ENCODE measurements around the gene ADCYAP1R1.

ADCYAP1R1 gene

DNA sequence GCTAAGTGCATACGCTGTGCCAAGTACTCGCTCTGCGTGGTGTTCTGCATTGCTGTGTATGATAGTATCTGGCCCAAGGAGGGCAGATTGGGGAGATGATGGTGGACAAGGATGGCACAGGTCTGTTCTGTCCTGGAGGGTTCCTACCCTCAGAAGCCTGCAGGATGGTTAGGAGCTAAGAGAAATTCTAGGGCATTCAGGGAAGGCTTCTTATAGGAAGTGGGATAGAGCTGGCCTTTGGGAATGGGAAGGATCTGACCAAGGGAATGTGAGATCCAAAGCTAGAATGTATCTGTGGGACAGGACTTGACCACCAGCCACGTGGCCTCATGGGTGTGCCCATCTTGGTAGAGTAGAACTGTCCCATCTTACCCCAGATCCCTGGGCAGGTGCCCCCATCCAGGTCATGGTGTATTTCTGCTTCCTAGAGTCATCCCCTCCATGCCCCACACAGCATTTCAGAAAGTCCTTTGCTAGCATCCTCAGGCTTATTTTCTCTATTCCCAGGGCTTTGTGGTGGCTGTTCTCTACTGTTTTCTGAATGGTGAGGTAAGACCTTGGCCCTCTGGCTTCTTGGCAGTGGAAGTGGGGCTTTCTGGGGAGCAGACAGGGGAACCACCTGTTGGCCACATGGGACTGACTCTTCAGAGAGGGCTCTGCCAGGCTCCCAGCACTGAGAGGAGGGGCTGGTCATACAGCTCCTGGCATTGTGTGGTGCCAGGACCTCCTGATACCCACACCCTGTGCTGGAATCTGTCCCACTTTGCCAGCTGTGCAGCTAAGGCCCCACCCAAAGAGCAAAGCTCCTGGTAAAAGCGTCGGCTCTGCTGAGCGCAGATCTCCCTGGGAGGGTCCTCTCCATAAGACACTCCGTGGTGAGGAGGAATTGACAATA lies 52.5 kb downstream of the ADCYAP1R1 start:
- no peak for DNase-seq (ENCODE audit: low read depth in 2 of 3, low spot score in 2 of 3)

DNA sequence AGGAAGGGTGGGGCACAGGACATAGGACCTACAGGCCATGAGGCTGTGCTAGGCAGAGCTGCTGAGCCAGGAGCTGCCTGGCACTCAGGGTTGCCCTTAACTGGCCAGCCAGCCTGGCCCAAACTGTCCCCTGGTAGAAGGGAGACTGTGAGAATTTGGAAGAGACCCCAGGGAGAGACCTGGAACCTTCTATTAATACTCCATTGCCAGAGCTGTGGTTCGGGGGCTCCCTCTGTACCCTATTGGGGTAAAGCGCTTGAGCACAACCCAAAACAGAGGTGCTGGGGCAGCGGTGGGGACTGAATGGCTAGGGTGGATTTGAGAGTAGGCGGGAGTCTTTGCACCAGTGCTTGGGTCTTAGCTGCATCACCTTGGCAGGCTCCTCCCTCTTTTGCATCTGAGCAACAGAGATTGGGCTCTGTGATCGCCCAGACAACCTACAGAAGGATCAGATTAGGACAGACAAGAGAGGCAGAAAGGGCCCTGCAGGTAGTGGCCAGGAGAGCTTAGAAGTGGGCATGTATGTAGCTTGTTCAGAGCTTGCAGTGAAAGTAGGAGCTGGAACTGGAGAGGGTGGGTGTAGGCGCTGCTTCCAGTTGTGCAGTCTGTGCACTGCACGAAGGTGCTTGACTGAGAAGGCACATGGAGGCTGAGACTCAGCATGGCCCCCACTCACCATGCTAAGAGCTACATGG lies 53.3 kb downstream of the ADCYAP1R1 start:
- DNase-seq (ENCODE audit: low read depth in 2 of 3, low spot score in 2 of 3): no peak

DNA sequence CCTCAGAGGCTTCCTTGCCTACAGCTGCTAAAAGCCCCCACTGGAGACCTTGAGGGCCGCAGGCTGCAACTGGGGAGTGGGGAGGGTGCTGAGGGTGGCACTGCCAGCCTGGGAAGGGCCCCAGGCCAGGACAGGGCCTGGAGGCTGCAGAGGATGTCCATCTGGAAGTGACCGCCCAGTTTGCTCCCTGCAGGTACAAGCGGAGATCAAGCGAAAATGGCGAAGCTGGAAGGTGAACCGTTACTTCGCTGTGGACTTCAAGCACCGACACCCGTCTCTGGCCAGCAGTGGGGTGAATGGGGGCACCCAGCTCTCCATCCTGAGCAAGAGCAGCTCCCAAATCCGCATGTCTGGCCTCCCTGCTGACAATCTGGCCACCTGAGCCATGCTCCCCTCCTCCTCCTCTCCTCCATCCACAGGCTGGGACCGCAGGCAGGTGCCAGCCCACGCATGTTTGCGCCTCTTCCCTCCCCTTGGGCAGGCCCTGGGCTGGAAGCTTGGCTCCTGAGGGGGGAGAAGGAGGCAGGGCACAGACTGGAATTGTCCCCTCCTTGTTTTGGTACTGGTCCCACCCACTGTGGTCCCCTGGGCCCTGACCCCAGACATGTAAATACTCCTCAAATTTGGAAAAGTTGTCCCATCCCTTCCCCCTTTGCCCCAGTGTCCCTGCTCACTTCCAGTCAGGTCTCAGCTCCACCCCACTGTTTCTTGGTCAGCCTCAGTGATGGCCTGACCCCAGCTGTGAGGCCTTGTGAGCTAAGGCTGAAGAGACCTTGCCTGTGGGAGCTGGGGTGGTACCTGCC lies 54.4 kb downstream of the ADCYAP1R1 start:
- DNase-seq (ENCODE audit: low read depth in 2 of 3, low spot score in 2 of 3): no peak

GRCh38 chr7:31107106-31108090 lies 55.3 kb downstream of the ADCYAP1R1 start:
- no peak for DNase-seq (ENCODE audit: low read depth in 2 of 3, low spot score in 2 of 3)

DNA sequence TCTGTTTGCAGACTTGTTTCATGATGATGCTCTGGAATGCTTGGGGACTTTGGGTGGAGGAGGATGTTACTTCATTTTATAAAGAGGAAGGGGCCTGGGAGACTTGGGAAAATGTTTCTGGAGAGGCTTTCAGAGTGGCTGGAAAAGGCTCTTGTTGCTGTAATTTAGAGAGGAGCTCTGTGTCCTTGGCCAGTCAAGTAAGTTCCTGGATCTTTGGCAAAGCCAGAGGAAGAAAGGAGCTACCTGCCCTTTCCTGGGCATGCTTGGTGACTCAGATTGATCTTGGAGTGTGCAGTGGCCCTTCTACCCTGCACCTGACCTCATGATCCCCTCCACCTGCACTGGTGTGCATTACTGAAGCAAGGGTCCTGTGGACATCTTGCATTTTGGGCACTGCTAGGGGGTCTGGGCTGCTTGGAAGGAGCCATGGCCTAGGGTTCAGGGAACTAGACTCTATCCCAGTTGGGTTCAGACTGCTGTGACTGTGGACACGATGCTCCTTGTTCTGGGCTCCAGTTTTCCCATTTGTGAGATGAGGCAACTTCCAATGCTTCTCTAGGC lies 56.1 kb downstream of the ADCYAP1R1 start:
- no peak for DNase-seq (ENCODE audit: low read depth in 2 of 3, low spot score in 2 of 3)

DNA sequence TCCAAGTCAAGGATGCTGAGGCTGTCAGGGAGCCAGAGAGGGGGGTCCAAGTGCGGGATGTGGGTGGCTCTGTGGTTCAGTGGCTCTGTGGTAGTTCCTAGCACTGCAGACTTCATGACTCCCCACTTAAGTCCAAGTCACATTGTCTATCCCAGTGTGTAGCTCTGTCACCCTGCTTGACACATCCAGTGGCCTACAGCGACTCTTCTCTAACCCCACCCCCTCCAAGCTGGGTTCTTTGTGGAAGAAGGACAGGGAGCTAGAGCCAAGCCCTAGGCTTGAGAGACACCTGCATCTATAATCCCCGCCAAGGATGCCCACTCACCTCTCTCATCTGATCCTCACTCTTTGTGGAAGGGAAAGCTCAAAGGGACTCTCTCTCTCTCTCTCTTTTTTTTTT lies 57.6 kb downstream of the ADCYAP1R1 start:
- no peak for DNase-seq (ENCODE audit: low read depth in 2 of 3, low spot score in 2 of 3)

DNA sequence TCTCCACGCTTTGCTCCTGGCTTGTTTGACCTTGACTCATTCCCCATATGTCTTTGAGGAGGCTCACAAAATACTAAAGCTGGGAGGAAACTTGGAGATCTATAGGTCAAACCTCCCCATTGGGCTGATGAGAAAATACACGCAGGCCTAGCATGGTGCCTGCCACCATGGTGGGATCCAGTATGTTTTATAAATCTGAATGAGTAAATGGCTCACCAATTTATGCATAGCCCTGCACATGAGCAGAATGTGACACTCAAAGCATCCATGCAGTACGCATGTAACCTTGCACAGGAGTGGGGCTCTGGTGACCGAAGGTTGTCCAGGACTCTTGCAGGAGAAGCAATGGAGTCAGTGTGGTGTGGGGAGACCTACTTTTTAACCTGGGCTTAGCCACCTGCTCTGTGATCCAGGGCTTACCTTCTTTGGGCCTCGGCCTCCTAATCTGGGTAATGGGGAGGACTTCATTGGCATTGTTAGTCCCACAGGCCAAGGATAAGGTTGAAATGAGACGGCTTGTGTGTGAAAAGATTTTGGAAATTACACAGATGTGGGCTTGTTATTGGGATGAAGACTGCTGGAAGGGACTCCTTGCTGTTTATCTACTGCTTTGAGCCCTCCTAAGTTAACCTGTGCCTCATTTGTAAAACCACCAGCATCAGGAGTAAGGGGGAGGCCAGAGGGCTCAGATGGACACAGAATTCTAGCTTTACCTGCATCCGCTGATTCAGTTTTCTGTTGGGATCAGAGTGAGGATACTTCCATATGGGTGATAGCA lies 58.4 kb downstream of the ADCYAP1R1 start:
- DNase-seq (ENCODE audit: low read depth in 2 of 3, low spot score in 2 of 3): no peak

DNA sequence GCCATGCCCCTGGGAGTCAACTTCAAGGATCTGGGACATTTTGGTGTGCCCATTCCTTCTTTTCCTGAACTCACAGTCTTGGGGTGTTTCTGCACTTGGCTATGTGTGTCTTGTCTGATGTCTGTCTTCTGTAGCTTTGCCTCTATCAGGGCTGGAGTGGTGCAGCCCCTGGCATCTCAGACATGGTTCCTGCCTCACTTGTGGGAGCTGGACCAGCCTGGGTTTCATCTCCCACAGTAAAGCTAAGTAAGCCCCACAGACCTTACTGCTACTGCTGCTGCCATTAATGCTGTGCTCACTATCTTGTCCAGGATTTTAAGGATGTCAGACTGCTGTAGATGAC lies 59.0 kb downstream of the ADCYAP1R1 start:
- no peak for DNase-seq (ENCODE audit: low read depth in 2 of 3, low spot score in 2 of 3)

DNA sequence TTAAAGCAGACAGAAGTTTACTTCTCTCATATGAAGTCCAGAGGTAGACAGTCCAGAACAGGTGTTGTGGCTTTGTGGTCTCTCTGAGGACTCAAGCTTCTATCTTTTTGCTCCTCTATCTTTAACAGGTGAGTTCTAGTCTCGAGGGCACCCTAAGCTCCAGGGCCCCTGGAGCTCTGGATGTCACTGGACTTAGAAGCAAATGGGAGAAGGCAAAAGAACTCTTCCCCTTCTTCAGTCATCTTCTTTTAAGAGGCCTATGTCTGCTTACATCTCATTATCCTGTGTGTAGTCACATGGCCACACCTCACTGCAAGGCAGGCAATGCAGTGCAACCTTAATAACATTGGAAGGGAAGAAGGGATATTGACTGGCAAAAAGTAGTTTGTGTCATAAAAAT lies 61.6 kb downstream of the ADCYAP1R1 start:
- no peak for DNase-seq (ENCODE audit: low read depth in 2 of 3, low spot score in 2 of 3)

- no peak for DNase-seq (ENCODE audit: low read depth in 2 of 3, low spot score in 2 of 3)
Observed at GRCh38 chr7:31114593-31115343, 62.7 kb downstream of the ADCYAP1R1 start.

GRCh38 chr7:31116615-31117014 lies 64.5 kb downstream of the ADCYAP1R1 start:
- DNase-seq (ENCODE audit: low read depth in 2 of 3, low spot score in 2 of 3): no peak

GRCh38 chr7:31119249-31119648 lies 67.1 kb downstream of the ADCYAP1R1 start:
- no peak for DNase-seq (ENCODE audit: low read depth in 2 of 3, low spot score in 2 of 3)

DNA sequence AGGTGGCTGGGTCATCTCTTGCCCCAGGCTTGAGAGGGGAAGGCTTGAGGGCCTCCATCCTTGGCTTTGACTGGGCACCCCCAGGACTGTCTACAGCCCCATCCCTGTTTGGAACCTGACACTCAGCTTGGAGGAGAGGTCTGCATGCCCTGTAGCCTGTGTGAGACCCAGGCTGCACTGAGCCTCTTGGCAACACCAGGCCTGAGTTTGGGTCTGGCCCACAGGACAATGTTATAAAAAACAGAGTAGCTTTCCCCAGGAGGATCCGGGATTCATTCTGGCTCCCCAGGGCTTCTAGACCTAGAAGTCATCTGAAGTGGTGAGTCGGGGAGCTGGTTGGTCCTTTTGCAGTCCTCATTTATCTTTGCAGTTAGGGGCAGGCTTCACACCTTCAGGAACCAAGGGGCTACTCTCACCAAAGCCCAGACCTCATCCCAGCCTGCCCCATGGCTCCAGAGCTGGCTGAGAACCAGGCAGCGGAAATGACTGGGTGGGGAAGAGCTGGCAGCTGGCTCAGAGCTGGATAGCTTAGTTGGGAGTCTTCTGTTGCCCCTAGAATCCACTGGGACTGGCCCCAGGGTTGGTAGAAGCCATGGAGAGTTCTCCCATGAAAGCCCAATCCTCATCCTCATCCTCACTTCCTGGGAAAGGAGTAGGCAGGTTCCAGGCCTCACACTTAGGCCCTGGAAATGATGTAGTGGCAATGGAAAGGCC lies 68.8 kb downstream of the ADCYAP1R1 start:
- no peak for DNase-seq (ENCODE audit: low read depth in 2 of 3, low spot score in 2 of 3)

- no peak for DNase-seq (ENCODE audit: low read depth in 2 of 3, low spot score in 2 of 3)
Observed at GRCh38 chr7:31121601-31122000, 69.5 kb downstream of the ADCYAP1R1 start.

DNA sequence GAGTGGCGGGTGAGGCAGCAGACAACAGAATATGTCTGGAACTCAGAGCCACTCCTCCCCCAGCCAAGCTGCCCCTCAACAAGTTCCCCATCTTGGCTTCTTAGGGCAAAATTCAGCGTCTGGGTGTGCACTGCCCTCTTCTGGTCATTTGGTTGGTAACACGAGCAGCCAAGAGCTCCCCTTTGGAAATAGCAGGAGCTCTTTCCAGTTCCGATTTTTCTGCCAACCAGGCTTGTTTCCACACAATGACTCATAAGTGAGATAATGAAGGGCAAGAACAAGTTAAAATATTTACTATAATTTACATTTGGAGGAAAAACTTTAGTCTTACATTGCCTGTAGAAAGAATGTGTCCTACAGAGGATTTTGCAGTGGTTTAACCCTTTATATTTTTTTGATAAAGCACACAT lies 70.5 kb downstream of the ADCYAP1R1 start:
- peak in 1 of 3 experiments; percentile 6 for DNase-seq (ENCODE audit: low read depth in 2 of 3, low spot score in 2 of 3)

GRCh38 chr7:31123321-31123720 lies 71.2 kb downstream of the ADCYAP1R1 start:
- DNase-seq (ENCODE audit: low read depth in 2 of 3, low spot score in 2 of 3): no peak

GRCh38 chr7:31123726-31124125 lies 71.6 kb downstream of the ADCYAP1R1 start:
- DNase-seq (ENCODE audit: low read depth in 2 of 3, low spot score in 2 of 3): no peak

DNA sequence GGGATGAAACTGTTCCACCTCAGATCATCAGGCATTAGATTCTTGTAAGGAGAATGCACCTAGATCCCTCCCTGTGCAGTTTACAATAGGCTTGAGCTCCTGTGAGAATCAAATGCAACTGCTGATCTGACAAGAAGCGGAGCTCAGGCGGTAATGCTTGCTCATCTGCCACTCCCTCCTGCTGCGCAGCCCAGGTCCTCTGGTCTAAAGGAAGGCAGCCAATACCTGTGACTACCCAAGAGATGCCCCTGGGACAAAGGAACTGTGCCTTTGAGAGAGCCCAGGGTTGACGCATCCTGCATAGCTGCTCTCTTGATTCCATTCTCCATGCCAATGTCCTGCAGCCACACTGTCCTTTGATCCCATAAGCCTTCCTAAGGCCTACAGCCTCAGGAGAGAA lies 73.1 kb downstream of the ADCYAP1R1 start:
- DNase-seq (ENCODE audit: low read depth in 2 of 3, low spot score in 2 of 3): no peak
